Hepatocyte (in vitro differentiated cells): ENCODE data around the gene CABS1.

ENCODE experiments used
- EZH2 ChIP-seq: fragments of 200-600 bp; sonication (generic); IDR thresholded peaks from 2 replicates; pipeline ENCODE4 v1.6.1; 2016; ENCODE audit warnings: antibody characterized with exemption, mild to moderate bottlenecking, borderline replicate concordance
- EZH2phosphoT487 ChIP-seq: fragments of 200-600 bp; sonication (generic); IDR thresholded peaks from one replicate; pipeline ENCODE4 v1.6.1; 2018; ENCODE audit warnings: antibody characterized with exemption, mild to moderate bottlenecking, low read depth, moderate library complexity; ENCODE audit not compliant: unreplicated experiment, severe bottlenecking
- TF ChIP-seq, protein P1 (sequence below): fragments of 200-600 bp; sonication (generic); IDR thresholded peaks from 2 replicates; pipeline ENCODE4 v1.5.1; 2016; ENCODE audit warnings: antibody characterized with exemption, mild to moderate bottlenecking; ENCODE audit not compliant: poor library complexity

DNA sequence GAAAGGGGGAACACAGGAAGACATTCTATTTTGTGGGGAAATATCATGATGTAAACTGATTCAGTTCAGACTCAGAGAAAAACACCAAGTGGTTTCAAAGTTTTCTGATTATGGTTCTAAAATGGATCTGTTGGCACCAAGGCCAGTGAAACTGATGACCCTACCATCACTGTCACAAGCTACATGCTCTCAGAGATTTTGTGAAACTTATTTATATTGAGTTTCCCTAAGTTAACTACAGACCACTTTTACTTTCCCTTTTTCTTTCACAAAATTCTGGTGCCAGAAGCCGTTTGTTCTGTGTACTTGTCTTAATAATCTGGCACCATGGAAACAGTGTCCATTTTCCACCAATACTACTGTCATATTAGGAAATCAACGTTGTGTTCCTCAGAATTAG, 43.4 kb upstream of the CABS1 start:
- TF ChIP-seq EZH2, result no peak
- TF ChIP-seq, protein P1, sequence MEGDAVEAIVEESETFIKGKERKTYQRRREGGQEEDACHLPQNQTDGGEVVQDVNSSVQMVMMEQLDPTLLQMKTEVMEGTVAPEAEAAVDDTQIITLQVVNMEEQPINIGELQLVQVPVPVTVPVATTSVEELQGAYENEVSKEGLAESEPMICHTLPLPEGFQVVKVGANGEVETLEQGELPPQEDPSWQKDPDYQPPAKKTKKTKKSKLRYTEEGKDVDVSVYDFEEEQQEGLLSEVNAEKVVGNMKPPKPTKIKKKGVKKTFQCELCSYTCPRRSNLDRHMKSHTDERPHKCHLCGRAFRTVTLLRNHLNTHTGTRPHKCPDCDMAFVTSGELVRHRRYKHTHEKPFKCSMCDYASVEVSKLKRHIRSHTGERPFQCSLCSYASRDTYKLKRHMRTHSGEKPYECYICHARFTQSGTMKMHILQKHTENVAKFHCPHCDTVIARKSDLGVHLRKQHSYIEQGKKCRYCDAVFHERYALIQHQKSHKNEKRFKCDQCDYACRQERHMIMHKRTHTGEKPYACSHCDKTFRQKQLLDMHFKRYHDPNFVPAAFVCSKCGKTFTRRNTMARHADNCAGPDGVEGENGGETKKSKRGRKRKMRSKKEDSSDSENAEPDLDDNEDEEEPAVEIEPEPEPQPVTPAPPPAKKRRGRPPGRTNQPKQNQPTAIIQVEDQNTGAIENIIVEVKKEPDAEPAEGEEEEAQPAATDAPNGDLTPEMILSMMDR, result no peak
- TF ChIP-seq EZH2phosphoT487, result no peak
